Activated effector memory CD4-positive, alpha-beta T cell treated with anti-CD3 and anti-CD28 coated beads, Interleukin-2, amount 50 U/mL, for 16 hours (primary cell): ENCODE results near the gene ZNF429.
"Not testable (repeated sequence)": the region's sequence is repeated elsewhere in the genome, so short reads cannot be mapped to it uniquely, and the experiment has no call there.

Source experiments
- DNase-seq: peaks from one replicate; pipeline ENCODE4 v3.0.0-alpha.2; 2020

The ZNF429 gene

GRCh38 chr19:21593502-21593901 lies 88.1 kb downstream of the ZNF429 start:
- DNase-seq: no peak

- DNase-seq: no peak
Measured at GRCh38 chr19:21593934-21594820, 88.8 kb downstream of the ZNF429 start.

DNA sequence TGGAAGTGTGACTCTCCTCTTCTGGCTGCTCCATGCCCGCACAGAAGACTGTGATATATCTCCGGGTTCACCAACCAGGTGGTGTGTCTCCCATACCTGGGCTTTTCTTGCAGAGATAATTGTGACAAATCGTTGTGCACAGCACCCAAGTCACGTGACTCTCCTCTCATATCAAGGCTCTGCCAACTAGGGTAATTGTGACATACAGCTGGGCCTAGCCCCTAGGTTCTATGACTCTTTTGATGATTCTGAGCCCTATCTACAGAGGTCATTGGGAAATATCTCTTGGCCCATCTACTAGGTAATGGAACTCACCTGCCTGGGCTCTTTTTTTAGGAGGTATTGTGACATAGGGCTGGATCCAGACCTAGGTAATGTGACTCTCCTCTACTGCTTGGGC lies 89.8 kb downstream of the ZNF429 start:
- DNase-seq: no peak

DNA sequence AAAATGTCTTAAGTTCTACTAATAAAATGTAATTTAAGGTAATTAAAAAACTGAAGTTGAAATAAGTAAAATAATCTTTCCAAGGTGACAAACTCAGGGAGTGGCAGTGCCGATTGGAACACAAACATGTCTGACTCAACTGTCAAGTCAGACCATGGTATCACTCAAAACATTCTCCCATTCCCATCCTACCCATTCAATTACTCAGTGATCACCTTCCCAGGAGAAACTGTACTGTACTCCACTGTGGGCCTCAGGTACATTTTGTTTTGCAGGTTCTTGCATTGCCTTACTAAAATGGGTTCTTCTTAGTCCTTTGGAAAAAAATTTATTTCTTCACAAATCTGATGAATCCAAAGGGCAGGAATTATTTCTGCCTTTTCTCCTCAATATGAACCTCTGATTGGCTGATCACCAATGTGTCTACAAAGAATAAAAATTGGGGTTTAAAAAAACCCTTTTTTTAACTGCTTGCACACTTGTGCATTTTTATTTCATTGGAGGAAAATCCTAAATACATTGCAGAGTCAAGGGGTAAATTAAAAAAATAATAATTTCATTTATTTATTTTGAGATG lies 96.8 kb downstream of the ZNF429 start:
- no peak for DNase-seq

GRCh38 chr19:21602659-21603430 lies 97.4 kb downstream of the ZNF429 start:
- not testable (repeated sequence) for DNase-seq

GRCh38 chr19:21603431-21604231 lies 98.2 kb downstream of the ZNF429 start:
- no peak for DNase-seq

GRCh38 chr19:21604351-21604926 lies 99.0 kb downstream of the ZNF429 start:
- DNase-seq: no peak
